GM12873 (cell line): Measurements from ENCODE around the gene RNPEPL1.

Experiments
- TF ChIP-seq, protein P1 (sequence below): IDR thresholded peaks from 2 replicates; pipeline ENCODE4 v1.5.1; 2012; ENCODE audit warnings: low read depth, mild to moderate bottlenecking, moderate library complexity, low read length, control low read depth; ENCODE audit not compliant: insufficient read depth; ENCODE audit errors: missing control alignments

Gene RNPEPL1

GRCh38 chr2:240590681-240591111, 22.4 kb downstream of the RNPEPL1 start:
- TF ChIP-seq, protein P1, sequence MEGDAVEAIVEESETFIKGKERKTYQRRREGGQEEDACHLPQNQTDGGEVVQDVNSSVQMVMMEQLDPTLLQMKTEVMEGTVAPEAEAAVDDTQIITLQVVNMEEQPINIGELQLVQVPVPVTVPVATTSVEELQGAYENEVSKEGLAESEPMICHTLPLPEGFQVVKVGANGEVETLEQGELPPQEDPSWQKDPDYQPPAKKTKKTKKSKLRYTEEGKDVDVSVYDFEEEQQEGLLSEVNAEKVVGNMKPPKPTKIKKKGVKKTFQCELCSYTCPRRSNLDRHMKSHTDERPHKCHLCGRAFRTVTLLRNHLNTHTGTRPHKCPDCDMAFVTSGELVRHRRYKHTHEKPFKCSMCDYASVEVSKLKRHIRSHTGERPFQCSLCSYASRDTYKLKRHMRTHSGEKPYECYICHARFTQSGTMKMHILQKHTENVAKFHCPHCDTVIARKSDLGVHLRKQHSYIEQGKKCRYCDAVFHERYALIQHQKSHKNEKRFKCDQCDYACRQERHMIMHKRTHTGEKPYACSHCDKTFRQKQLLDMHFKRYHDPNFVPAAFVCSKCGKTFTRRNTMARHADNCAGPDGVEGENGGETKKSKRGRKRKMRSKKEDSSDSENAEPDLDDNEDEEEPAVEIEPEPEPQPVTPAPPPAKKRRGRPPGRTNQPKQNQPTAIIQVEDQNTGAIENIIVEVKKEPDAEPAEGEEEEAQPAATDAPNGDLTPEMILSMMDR: no peak

DNA sequence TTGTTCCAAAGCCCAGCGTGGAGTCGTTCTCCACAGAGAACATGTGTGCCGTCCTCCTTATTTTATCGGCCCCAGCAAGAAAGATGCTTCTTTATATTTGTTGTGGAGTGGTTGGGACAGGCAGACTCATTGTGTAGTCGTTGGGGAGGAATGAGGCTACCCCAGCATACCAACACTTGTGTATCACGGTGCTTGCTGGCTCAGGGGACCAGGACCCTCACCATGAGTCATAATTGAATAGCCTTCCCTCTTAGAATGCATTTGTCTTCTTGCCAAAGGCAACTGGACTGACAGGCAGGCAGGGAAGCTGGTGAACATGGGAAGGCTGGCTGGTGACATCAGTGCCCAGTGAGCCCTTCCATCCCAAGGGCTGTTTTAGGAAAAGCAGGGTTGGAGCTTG, 22.9 kb downstream of the RNPEPL1 start:
- TF ChIP-seq, protein P1: no peak

DNA sequence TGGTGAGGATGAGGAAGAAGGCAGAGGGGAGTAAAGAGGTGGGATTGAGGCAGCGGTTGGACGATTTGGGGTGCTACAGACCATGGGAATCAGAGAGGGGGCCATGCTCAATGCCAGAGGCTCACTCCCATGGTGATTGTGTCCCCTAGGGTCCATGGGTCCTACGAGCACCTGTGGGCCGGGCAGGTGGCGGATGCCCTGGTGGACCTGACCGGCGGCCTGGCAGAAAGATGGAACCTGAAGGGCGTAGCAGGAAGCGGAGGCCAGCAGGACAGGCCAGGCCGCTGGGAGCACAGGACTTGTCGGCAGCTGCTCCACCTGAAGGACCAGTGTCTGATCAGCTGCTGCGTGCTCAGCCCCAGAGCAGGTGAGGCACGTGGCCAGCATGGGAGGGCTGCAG, 23.5 kb downstream of the RNPEPL1 start:
- TF ChIP-seq, protein P1: no peak

DNA sequence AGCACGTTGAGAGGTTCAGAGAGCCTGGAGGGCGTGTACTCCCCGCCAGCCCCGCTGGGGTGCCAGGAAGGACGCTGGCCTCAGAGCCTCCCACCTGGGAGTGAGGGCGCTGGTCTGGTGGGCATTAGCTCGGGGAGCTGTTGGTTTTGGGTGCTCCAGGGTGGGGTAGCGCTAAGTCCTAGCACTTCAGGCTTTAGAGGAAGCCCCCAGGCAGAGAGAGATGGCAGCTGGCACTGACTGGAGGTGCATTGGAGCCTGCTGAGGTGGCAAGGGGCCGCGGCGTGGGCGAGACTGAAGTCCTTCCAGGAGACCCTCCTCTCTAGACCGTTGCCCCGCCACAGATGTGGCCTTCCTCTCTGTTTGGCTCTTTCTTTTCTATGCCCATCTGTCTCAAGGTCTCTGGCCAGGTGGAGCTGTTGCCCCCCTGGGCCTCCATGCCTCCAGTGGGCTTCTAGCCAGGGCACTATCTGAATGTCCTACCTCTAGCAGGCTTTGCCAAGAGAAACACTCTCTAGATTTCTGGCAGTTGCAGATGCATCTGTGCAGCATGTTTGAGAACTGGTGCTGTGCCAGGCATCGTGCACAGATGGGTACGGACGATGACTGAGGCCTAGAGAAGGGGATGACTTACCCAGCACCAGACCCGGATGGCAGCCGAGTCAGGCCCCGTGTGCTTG, 24.9 kb downstream of the RNPEPL1 start:
- TF ChIP-seq, protein P1: no peak

- TF ChIP-seq, protein P1: no peak
These were observed 25.6 kb downstream of the RNPEPL1 start for GRCh38 chr2:240593703-240594451.

DNA sequence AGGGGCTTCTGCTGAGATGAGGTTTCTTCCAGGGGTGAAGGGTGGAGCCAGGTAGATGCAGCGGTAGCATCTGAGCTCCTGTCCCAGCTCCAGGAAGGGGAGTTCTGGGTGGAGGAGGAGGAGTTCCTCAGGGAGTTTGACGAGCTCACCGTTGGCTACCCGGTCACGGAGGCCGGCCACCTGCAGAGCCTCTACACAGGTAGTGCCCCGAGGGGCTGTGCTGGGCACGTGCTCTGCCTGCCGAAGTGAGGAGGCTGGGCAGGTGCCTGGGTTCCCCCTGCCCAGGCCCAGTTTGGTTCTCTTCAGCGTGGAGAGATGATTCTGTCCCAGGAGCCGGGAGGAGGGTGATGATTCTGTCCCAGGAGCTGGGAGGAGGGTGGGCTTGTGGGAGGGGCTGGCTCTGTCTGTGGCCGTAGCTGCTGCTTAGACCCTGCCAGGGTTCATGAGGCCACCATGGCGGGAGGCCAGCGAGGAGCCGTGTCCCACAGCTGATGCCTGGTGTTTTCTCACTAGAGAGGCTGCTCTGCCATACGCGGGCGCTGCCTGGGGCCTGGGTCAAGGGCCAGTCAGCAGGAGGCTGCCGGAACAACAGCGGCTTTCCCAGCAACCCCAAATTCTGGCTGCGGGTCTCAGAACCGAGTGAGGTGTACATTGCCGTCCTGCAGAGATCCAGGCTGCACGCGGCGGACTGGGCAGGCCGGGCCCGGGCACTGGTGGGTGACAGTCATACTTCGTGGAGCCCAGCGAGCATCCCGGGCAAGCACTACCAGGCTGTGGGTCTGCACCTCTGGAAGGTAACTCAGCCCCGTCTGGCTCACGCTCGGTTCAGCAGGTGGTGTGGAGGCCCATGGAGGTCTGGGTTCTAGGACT, 26.5 kb downstream of the RNPEPL1 start:
- TF ChIP-seq, protein P1: no peak
